HG03025 (cell line): ENCODE data around the gene EPB41L4A.

ENCODE experiments used
- ATAC-seq: cut with Tn5 transposase; IDR thresholded peaks from one replicate; pipeline ENCODE4 v1.9.1; 2021; ENCODE audit warnings: mild to moderate bottlenecking, moderate library complexity; ENCODE audit not compliant: unreplicated experiment, low FRiP score

The EPB41L4A gene

DNA sequence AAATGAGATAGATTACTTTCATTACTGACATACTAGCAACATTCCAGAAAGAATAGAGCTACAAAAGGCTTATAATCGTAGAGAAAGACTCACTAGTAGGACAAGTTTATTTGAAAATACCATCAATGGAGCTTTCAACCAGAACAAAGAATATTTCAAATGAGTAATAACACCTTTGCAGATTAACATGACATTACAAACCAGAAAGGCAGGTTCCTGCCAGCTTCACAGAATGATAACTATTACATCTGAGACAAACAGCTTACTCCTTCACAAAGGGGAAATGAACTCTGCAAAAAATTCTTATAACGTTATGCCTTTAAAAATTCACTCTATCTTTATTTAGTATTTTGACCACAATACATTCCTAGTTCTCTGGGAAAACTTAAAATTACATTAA, 103.1 kb downstream of the EPB41L4A start:
- ATAC-seq = no peak

DNA sequence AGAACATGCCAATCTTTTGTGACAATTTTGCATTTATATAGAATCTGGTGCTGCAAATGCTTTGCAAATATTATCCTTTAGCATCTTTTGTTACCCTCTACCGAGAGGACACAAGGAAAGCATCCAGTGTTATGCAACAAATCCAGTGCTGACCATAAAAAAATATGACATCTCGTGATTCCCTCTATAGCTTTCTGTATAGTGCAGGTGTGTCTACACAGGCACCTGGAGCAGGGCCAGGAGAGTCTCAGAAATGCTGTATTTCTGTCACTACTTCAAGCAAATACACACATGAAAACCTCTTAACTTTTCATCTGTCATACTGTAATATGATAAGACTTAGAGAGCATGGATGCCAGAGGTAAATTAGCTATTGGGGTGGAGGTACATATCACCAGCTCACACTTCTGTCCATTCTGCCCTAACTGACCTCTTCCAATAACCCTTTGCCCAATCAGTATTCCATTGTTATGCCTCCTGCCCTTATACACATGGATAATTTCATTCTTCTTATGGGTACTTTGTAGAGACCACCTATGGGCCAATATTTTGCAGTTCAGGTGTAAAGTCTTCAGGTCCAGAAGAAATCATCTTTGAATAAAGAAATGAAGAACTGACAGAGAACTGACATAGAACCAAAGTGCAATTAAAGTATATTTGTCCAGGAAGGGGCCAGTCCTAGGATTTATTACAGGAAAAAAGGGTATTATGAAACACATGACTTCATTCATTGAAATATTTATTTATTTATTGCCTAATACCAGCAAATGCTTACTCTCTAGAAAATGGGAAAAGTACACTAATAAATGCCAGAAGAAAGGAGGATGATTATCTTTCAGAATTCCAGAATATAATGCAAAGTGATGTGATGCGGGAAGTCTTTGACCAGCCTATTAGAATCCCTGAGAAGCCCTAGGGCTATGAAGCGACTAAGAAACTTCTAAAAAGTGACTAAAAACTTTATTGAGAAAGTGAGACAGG, 106.5 kb downstream of the EPB41L4A start:
- no peak for ATAC-seq

- ATAC-seq = no peak
Observed at GRCh38 chr5:112310746-112311145, 108.3 kb downstream of the EPB41L4A start.

GRCh38 chr5:112308608-112309007, 110.5 kb downstream of the EPB41L4A start:
- ATAC-seq = no peak

DNA sequence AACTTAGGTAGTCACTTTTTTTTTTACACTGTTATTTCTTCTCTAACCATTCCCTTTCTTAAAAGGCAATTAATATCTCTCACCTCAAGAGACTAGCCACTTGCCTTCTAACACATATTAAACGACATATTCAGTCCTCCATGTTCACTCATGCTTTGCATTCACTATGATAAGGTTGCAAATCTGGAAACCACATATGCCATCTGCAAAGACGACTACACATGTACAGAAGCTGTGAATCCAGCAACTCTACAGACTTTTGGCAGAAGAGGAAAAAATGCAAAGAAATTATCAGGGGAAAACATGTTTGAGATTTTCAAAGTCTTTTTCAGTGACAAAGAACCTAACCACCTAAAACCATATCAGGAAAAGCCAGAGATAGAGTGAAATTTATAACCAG, 112.1 kb downstream of the EPB41L4A start:
- no peak for ATAC-seq

- no peak for ATAC-seq
Observed at GRCh38 chr5:112304743-112305142, 114.3 kb downstream of the EPB41L4A start.

GRCh38 chr5:112303685-112304084, 115.4 kb downstream of the EPB41L4A start:
- ATAC-seq = no peak

- ATAC-seq = no peak
Observed at GRCh38 chr5:112294126-112294525, 125.0 kb downstream of the EPB41L4A start.

DNA sequence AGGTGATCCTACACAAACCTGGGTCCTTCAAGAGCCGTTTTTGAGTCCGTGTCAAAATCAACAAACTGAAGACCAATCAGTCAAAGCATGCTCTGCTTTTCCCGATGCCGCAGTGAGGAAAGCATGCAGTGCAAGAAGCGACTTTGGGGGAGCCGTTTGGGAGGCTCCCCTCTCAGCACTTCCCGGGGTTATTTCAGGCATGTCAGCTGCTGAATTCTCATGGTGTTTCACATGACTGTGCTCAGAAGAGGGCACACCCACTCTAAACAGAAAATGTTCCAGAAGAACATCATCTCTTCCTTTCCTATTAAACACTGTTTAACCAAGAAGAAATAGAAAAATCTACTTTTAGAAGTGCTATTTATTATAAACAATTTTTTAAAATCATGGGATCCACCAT, 125.5 kb downstream of the EPB41L4A start:
- no peak for ATAC-seq

DNA sequence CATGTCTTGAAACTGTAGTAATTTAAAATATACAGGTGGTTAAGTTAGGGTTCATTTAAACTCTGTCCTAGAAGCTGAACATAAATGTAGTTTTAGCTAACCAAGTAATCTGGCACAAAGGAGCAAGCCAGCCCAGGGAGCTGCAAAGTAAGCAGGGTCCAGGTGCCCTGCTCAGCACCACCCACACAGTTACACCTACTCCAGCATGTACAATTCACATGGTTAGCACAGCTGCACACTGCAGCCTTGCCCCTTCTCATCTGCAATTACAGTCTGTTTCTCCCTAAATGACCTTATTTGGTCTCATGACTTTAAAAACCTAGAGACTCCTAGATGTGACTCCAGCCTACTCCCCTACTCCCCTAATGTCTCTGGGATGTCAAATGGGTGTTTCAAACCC, 128.4 kb downstream of the EPB41L4A start:
- no peak for ATAC-seq

DNA sequence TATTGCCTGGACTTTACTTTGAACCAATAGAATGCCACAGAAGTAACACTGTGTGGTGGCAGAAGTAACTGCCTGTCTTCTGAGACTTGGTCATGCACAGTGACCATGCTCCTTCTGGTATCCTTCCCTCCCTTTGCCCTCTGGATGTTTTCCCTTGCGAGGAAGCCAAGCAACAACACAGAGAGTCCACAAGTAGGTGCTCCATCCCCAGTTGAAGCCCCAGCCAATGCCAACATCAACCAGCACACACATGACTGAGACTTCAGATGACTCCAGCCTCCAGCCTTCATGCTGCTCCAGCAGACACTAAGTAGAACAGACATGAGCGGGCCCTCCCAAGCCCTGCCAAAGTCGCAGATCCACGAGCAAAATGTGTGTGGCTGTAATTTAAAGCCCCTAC, 129.6 kb downstream of the EPB41L4A start:
- ATAC-seq = no peak

GRCh38 chr5:112283943-112284929, 134.8 kb downstream of the EPB41L4A start:
- no peak for ATAC-seq

- ATAC-seq = no peak
Observed at GRCh38 chr5:112283034-112283582, 136.0 kb downstream of the EPB41L4A start.

- ATAC-seq = no peak
Observed at GRCh38 chr5:112279082-112279481, 140.0 kb downstream of the EPB41L4A start.

DNA sequence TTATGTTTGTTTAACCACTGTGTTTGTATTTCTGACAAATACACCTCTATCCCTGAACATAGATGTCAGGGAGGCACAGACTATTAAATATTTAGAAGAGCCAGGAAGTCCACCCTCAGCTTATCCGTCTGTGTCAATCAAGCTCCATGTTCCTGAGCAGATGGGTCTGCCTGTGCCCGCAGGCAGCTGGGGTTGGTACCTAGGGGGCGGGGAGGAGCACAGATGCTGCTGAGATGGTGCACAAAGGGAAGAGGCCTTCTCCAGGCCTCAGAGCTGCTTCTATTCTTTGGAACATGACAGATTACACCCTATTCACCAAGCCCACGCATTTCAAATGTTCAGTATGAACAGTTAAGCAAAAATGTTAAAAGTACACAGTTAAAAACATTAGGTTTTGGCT, 142.1 kb downstream of the EPB41L4A start:
- no peak for ATAC-seq

- no peak for ATAC-seq
Observed at GRCh38 chr5:112275671-112276070, 143.4 kb downstream of the EPB41L4A start.

GRCh38 chr5:112270299-112271293, 148.5 kb downstream of the EPB41L4A start:
- ATAC-seq = no peak

DNA sequence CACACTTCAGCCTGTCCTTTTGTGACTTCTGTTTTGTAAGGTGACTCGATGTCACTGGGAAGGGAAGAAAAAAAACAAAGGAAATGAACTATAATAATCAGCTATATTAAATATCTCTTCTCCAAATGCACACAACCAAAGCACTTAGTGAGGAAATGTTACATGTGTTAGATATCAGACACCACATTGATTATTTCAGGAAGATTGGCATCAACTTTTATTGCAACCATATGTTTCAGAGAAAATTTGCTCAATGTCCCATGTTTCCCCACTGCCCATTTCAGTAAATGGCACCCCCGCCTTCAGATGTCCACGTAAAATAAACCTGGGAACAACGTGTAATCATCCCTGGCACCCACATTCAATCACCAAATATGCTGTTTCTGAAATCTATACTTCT, 151.8 kb downstream of the EPB41L4A start:
- ATAC-seq = no peak

DNA sequence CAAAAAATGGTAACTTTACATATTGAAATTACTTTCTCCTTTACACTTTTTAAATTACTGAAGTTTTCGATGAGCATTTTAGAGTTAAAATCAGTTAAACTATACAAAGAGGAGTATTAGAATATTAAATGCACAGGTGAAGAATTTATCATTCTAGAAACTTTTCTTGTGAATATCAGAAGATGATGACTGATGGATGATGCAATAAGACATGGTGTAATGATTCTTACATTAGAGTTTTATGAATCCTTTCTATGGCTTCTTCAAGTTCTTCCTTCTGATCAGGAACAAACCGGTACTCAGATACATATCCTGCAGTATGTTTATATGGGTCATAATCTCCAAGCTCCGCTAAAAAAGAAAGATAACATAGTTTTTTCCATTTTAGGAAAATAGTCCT, 154.4 kb downstream of the EPB41L4A start:
- ATAC-seq = no peak

DNA sequence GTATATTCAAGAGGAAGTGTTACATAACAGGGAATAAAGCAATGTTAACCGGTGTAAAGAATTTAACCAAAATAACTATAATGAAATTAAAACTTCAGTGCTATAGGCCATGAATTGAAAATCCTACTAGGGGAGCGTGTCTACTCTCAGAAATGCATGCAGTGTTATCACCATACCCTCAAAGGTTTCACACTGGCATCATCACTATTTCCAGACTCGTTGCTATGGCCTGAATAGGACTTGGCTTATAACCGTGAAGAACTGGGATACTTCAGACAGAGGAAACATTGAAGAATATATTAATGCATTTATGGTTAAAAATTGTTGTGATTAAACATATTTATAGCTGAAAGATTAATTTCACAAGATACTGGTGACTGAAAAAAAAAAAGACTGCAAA, 154.9 kb downstream of the EPB41L4A start:
- no peak for ATAC-seq
